CD1c-positive myeloid dendritic cell (primary cell): Measurements from ENCODE around the gene TSPAN15.

Experiments used
- DNase-seq: peaks from one replicate; pipeline ENCODE4 v3.0.0-alpha.2; 2016; ENCODE audit errors: extremely low spot score

The TSPAN15 gene

GRCh38 chr10:69417542-69417941 lies 33.7 kb upstream of the TSPAN15 start:
- DNase-seq = no peak

- DNase-seq = no peak
Observed at GRCh38 chr10:69418052-69418752, 33.1 kb upstream of the TSPAN15 start.

- DNase-seq = no peak
Observed at GRCh38 chr10:69419096-69419743, 32.0 kb upstream of the TSPAN15 start.

- DNase-seq = no peak
Observed at GRCh38 chr10:69419744-69420126, 31.5 kb upstream of the TSPAN15 start.

DNA sequence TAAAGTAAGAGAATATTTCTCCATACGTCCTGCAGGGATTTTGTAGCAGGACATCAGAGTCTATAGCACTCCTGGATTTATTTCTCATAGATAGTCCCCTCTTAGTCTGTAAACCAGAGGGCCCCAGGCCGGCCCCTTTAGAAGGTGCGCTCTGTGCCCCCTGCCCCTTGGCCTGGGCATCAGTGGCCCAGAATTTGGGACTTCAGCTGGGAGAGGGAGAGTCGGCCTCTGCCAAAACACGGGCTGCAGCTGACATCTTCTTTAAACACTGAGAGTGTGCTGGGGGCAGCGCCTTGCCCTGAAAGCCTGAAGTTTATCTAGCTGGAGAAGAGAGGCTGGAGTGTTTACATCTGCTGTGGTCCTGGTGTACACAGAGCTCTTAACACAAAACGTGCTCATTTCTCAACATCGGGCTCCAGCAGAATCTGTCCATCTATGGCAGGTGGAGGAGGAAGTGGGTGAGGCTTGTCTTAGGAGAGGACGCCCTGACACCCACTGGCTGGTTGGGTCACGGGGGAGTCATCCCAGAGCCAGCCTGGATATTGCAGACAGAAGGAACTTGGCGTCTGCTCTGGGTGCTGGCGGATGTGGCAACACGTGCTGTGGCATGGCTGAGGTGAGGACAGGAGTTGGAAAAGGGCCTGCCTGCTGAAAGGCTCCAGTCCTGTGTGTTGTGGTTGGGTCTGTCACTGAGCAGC lies 29.5 kb upstream of the TSPAN15 start:
- DNase-seq = peak; percentile 53

- no peak for DNase-seq
Observed at GRCh38 chr10:69422676-69423075, 28.6 kb upstream of the TSPAN15 start.

DNA sequence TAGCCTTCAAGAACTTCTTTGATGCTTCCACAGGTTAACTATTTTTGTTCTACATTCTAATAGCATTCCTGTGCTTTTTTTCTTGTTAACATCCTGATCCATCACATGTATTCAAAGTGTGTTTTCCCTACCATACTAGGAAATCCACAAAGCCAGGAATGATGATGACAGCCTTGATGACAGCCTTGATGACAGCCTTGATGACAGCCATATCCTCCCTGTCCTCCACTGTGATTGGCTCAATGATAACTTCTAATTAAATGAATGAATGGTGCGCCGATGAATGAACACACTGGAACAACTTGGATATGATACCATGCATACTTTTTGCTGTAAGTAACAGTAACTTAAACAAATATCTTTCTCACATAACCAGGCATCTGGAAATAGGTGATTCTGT lies 26.2 kb upstream of the TSPAN15 start:
- DNase-seq = no peak

DNA sequence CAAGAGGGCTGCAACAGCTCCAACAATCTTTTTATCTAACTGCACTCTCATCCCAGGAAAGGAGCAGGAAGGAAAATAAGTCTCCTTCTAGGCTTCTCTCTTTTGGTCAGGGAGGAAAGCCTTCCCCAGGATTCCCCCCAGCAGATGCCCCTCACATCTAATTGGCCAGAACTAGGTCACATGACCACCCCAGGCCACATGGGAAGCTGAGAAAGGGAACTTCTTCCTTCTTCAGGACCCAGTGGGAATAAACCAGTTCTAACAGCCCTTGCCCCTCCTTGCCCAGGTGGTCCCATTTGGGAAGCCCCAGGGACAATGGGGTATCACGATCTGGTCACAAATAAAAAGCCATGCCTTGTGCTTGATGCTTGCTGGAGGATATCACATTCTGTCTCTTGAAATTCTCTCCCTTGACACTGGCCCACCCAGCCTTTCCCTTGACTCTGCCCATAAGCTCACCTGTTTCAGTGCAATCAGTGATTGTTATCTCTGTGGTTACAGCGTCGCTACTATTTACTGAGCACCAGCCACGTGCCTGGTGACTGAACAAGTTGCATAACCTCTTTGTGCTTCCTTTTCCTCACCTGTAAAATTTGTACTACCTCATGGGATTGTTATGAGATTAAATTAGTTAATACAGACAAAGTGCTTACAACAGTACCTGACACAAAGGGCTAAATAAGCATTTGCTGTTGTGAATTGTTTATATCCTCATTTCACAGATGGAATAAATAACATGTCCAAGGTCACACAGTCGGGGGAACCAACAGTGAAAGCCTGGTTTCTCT lies 25.6 kb upstream of the TSPAN15 start:
- peak; percentile 37 for DNase-seq

DNA sequence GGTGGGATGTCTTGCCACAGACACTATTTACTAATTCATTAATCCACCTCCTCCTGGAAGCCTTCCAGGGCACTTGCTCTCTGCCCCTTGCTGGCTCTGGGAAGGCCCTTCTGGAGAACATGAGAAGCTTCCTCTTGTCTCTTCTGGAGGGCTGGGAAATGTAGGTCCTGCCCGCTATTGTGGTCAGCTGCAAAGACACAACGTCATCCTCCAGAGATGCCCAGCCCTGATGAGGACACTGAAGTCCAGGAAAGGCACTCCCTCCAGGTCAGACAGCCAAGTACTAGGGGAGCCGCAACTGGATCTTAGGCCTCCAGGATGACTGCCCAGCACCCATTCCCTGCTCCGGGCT lies 24.9 kb upstream of the TSPAN15 start:
- DNase-seq = no peak

GRCh38 chr10:69428165-69428564 lies 23.1 kb upstream of the TSPAN15 start:
- DNase-seq = no peak

GRCh38 chr10:69434169-69434568 lies 17.1 kb upstream of the TSPAN15 start:
- DNase-seq = no peak

GRCh38 chr10:69434926-69435325 lies 16.3 kb upstream of the TSPAN15 start:
- DNase-seq = no peak

- no peak for DNase-seq
Observed at GRCh38 chr10:69435966-69436520, 15.2 kb upstream of the TSPAN15 start.

GRCh38 chr10:69437321-69438259 lies 13.7 kb upstream of the TSPAN15 start:
- no peak for DNase-seq

DNA sequence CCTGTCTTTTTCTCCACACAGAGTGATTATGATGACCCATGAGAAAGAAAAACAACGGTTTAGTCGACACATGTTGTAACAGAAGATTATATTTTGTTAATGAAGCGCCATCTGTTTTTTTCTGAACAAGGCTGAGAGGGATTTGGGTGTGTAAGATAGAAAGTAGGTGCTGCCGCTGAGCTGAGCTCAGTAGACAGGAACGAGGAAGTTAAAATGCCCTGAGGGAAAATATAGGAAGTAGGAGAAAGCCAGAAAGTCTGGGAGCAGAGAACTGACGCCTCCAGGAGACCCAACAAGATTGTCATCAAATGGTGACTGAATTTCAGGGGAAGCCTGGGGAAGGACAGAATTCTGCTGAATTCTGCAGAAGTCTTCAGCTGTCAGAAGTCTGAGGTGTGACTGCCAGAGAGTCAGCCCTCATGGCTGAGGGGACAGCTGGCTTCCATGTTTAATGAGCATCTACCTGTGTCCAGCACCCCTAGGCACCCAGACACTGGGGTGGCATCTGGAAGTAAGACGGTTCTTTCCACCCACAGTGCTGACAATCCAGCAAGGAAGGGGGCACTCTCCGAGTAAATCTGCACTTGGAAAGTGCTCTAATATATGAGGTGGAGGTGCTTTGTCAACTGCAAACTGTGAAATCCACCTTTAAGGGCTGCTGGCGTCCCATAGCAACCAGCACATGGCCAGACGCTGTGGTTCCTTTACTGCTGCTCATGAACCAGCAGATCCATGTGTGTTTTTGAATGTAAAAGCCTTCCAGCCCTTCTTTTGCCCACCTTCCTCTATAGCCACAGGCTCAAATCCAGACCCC lies 12.5 kb upstream of the TSPAN15 start:
- DNase-seq = peak; percentile 92

DNA sequence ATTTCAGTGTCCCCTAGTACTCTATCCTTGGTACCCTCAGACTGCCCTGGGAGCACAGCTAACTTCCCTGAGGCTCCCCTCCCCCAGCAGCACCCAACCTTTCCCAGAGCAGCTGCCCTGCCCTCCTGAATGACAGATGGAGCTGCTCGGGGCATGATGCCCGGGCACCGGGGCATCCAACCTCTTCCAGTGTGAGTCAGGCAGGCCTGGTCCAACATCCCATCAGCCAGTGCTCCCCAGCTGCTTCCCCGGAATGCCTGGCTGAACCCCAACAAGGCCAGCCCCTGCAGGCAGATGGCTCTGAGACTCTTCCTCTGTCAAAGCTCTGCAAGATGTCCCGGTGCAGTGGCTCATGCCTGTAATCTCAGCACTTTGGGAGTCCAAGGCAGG lies 11.9 kb upstream of the TSPAN15 start:
- DNase-seq = peak; percentile 28

DNA sequence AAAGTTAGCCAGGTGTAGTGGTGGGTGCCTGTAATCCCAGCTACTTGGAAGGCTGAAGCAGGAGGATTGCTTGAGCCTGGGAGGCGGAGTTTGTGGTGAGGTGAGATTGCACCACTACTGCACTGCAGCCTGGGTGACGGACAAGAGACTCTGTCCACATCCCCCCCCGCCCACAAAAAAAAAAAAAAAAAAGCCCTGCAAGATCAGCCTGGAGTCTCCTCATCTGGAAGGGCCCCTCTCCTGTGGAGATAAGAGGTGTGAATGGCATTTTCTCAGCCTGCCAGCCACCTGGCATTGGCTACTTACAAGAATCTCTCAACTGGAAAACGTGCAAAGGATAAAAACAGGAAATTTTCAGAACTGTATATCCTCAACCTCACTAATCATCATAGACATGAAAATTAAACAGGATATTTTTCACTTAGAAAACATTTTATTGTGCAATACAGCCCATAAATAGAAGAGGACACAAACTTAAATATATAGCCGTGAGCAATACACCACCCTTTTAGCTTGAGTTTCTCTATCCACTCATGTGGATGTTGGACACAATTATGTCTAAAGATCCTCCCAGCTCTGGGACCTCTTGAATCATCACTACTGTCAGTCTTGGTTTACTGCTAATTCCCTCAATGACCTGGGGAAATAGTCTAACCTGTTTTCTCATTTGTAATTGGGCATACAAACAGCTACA lies 11.3 kb upstream of the TSPAN15 start:
- peak; percentile 79 for DNase-seq

DNA sequence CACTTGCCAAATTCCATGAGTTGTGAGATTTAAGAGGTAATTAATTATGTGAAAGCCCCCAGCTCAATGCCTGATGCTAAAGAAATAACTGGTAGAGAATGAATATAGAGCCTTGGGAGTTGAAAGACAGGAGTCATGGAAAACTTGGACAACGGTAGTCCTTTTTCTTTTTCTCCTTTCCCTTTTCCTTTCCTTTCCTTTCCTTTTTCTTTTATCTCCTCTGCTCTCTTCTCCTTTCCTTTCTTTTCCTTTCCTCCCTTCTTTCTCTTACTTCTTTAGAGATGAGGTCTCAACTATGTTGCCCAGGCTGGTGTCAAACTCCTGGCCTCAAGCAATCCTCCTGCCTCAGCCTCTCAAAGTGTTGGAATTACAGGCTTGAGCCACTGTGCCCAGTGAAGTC lies 7.9 kb upstream of the TSPAN15 start:
- no peak for DNase-seq

GRCh38 chr10:69445041-69445440 lies 6.2 kb upstream of the TSPAN15 start:
- peak; percentile 48 for DNase-seq
